ENCODE data around the gene IL24. TPM values are rescaled to one million over a fixed set of nuclear protein-coding genes. Genes with fewer than 3 reads are reported as not detected.

The IL24 gene
- polyA plus RNA-seq, 1 experiment = 0.25 TPM

GRCh38 chr1:206903687-206904086, 6.4 kb downstream of the IL24 start:
- no peak overlapping the region for H3K4me3 ChIP-seq (ENCODE audit: low read depth, low read length)
- ChIA-PET CTCF (interaction anchor here (1.1 kb wide), 1 partner anchor 78 kb away, joined by 3 read pairs; no protein-coding TSS in a partner anchor), POLR2A (interaction anchor here (0.7 kb wide), 1 partner anchor 256 kb away, joined by 4 read pairs; no protein-coding TSS in a partner anchor)
- TF ChIP-seq CTCF (IDR thresholded peaks at IDR 0.05; ENCODE audit: insufficient read depth, low read depth, low read length) = no peak
- H3K27me3 ChIP-seq (ENCODE audit: control insufficient read depth, insufficient read depth, low read length) = no peaks in the 10 kb centered on the region
- DNase-seq (ENCODE audit: low read depth) = no peak
- H3K36me3 ChIP-seq (ENCODE audit: control insufficient read depth, insufficient read depth, low read length) = no peaks in the 10 kb centered on the region

GRCh38 chr1:206904423-206905142, 7.3 kb downstream of the IL24 start:
- DNase-seq (ENCODE audit: low read depth) = no peak
- Histone ChIP-seq H3K27me3 (ENCODE audit: control insufficient read depth, insufficient read depth, low read length) (no peaks in the 10 kb centered on the region), H3K4me3 (ENCODE audit: low read depth, low read length) (no peak overlapping the region), H3K36me3 (ENCODE audit: control insufficient read depth, insufficient read depth, low read length) (no peaks in the 10 kb centered on the region)
- ChIA-PET POLR2A (no interaction called here), CTCF (interaction anchor here (1.1 to 6.1 kb wide), 6 partner anchors 18 to 169 kb away, joined by 3 to 64 read pairs (median 11); partner anchors contain the start of gene IL20)
- TF ChIP-seq CTCF (IDR thresholded peaks at IDR 0.05; ENCODE audit: insufficient read depth, low read depth, low read length) = no peak

- ChIA-PET POLR2A (interaction anchor here (0.6 kb wide), 1 partner anchor 115 kb away, joined by 13 read pairs; no protein-coding TSS in a partner anchor), CTCF (interaction anchor here (0.8 to 6.1 kb wide), 12 partner anchors 10 to 293 kb away, joined by 3 to 64 read pairs (median 5); partner anchors contain the start of genes EIF2D and IL20)
- H3K4me3 ChIP-seq (ENCODE audit: low read depth, low read length) = no peak overlapping the region
- H3K27me3 ChIP-seq (ENCODE audit: control insufficient read depth, insufficient read depth, low read length) = no peaks in the 10 kb centered on the region
- peak; percentile 10; the same call in 1 of the 2 replicates for TF ChIP-seq CTCF (IDR thresholded peaks at IDR 0.05; ENCODE audit: insufficient read depth, low read depth, low read length)
- no peaks in the 10 kb centered on the region for H3K36me3 ChIP-seq (ENCODE audit: control insufficient read depth, insufficient read depth, low read length)
- DNase-seq (ENCODE audit: low read depth) = peak; percentile 83
These were observed 8.3 kb downstream of the IL24 start for GRCh38 chr1:206905295-206906164.

DNA sequence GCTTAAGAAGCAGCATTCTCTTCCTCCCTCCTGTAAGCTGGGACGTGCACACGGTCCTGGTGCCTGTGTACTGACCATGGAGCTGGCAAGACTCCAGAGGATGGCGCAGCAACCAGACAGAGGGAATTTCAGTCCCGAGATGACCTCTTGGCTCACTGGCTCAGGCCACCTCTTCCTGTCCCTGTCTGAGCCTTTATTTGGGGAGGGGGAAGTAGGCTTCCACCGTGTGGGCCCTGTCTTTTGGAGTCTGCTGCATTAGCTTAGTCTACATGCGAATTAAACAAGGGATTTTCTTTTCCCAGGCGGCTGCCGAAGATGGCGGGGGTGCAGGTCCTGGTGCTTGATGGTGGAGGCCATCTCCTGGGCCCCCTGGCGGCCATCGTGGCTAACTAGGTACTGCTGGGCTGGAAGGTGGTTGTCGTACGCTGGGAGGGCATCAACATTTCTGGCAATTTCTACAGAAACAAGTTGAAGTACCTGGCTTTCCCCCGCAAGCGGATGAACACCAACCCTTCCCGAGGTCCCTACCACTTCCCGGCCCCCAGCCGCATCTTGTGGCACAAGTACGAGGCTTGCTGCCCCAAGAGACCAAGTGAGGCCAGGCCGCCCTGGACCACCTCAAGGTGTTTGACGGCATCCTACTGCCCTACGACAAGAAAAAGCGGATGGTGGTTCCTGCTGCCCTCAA, 10.2 kb downstream of the IL24 start:
- no peaks in the 10 kb centered on the region for H3K36me3 ChIP-seq (ENCODE audit: control insufficient read depth, insufficient read depth, low read length)
- CTCF ChIA-PET = interaction anchor here (0.6 to 6.1 kb wide), 10 partner anchors 7 to 181 kb away, joined by 3 to 64 read pairs (median 12); partner anchors contain the start of gene IL20
- H3K4me3 ChIP-seq (ENCODE audit: low read depth, low read length) = no peak overlapping the region
- POLR2A ChIA-PET = interaction anchor here (0.7 kb wide), 2 partner anchors 52 to 114 kb away, joined by 3 read pairs; no protein-coding TSS in a partner anchor
- peak; percentile 27 for TF ChIP-seq CTCF (IDR thresholded peaks at IDR 0.05; ENCODE audit: insufficient read depth, low read depth, low read length)
- no peaks in the 10 kb centered on the region for H3K27me3 ChIP-seq (ENCODE audit: control insufficient read depth, insufficient read depth, low read length)
- DNase-seq (ENCODE audit: low read depth) = no peak

All from BJ (cell line).